HG02610 (cell line): ENCODE measurements around the gene R3HDM2.

ENCODE experiments used
- ATAC-seq: cut with Tn5 transposase; IDR thresholded peaks from one replicate; pipeline ENCODE4 v1.9.1; 2021; ENCODE audit warnings: mild to moderate bottlenecking, moderate library complexity; ENCODE audit not compliant: unreplicated experiment

The R3HDM2 gene

GRCh38 chr12:57219993-57220754, 210.7 kb downstream of the R3HDM2 start:
- no peak for ATAC-seq

- no peak for ATAC-seq
These were observed 211.4 kb downstream of the R3HDM2 start for GRCh38 chr12:57219205-57219992.

- no peak for ATAC-seq
These were observed 212.6 kb downstream of the R3HDM2 start for GRCh38 chr12:57218030-57218853.

GRCh38 chr12:57216921-57217879, 213.6 kb downstream of the R3HDM2 start:
- no peak for ATAC-seq

GRCh38 chr12:57216014-57216911, 214.6 kb downstream of the R3HDM2 start, which contains the start of gene NXPH4:
TSS of gene NXPH4 (plus strand) at chr12:57216794. CDS start at chr12:57216970, 176 bp downstream.
- peak; percentile 3 for ATAC-seq

- peak; percentile 58 for ATAC-seq
These were observed 215.2 kb downstream of the R3HDM2 start for GRCh38 chr12:57215668-57216013.

GRCh38 chr12:57215065-57215464, 215.8 kb downstream of the R3HDM2 start:
- no peak for ATAC-seq

GRCh38 chr12:57214398-57214781, 216.5 kb downstream of the R3HDM2 start:
- peak; percentile 39 for ATAC-seq

- no peak for ATAC-seq
These were observed 217.0 kb downstream of the R3HDM2 start for GRCh38 chr12:57213763-57214397.

GRCh38 chr12:57213058-57213715, 217.7 kb downstream of the R3HDM2 start:
- ATAC-seq: peak; percentile 38

GRCh38 chr12:57212701-57213057, 218.2 kb downstream of the R3HDM2 start:
- ATAC-seq: no peak

- no peak for ATAC-seq
These were observed 218.8 kb downstream of the R3HDM2 start for GRCh38 chr12:57211791-57212700.

GRCh38 chr12:57210926-57211692, 219.7 kb downstream of the R3HDM2 start:
- ATAC-seq: no peak

- ATAC-seq: no peak
These were observed 220.4 kb downstream of the R3HDM2 start for GRCh38 chr12:57210461-57210860.

GRCh38 chr12:57209916-57210315, 220.9 kb downstream of the R3HDM2 start:
- ATAC-seq: no peak

GRCh38 chr12:57208631-57209282, 222.1 kb downstream of the R3HDM2 start:
- no peak for ATAC-seq
